ENCODE data around the gene APH1A.

DNA sequence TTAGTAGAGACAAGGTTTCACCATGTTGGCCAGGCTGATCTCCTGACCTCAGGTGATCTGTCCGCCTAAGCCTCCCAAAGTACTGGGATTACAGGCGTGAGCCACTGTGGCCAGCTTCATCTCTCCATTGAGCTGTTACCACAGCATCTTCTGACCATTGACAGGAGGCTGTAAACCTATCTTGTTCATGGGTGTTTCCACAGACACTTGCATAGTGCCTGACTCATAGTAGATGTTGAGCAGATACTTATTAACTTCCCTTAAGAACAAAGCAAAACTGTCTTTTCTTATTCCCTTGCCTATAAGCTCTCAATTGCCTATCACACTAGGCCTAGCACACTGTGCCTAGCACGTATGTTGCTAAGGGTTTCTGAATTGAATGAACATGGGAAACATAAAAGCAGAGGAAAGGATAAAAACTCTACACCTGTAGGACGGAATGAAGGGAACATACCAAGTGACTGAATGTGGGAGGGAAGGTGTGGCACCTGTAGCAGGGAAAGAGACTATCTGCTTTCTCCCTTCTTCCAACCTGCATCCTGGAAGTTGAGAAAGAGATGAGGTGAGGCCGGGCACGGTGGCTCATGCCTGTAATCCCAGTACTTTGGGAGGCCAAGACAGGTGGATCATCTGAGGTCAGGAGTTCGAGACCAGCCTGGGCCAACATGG is 2.6 kb upstream of the APH1A start:
- no peak for TF ChIP-seq POLR2A (IDR thresholded peaks at IDR 0.05)
- TF ChIP-seq, protein P1, sequence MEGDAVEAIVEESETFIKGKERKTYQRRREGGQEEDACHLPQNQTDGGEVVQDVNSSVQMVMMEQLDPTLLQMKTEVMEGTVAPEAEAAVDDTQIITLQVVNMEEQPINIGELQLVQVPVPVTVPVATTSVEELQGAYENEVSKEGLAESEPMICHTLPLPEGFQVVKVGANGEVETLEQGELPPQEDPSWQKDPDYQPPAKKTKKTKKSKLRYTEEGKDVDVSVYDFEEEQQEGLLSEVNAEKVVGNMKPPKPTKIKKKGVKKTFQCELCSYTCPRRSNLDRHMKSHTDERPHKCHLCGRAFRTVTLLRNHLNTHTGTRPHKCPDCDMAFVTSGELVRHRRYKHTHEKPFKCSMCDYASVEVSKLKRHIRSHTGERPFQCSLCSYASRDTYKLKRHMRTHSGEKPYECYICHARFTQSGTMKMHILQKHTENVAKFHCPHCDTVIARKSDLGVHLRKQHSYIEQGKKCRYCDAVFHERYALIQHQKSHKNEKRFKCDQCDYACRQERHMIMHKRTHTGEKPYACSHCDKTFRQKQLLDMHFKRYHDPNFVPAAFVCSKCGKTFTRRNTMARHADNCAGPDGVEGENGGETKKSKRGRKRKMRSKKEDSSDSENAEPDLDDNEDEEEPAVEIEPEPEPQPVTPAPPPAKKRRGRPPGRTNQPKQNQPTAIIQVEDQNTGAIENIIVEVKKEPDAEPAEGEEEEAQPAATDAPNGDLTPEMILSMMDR (IDR thresholded peaks at IDR 0.05) = no peak
